Measurements from ENCODE around the gene LARP1. TPM values are rescaled to one million over a fixed set of nuclear protein-coding genes. Genes with fewer than 3 reads are reported as not detected.

LARP1 gene
- total RNA-seq, 4 donors from 2014 or later = 109 to 192 (median 133) TPM

DNA sequence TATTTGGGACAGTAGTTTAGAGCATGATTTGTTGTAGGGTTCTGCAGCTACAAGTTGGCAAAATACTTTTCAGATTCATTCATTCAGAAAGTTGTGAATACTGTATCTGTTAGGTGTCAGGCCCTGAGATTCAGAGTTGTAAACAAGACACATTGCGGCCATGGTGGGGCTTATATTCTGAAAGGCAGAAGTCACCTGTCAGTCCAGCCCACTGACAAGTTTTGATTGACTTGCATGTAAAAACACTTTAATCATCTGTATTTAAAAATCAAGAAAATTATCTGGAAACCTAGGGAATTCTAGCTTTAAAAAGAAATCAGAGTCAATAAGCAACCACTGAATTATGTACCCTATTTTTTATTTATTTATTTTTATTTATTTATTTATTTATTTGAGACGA lies 13.0 kb downstream of the LARP1 start:
- TF ChIP-seq, protein P1, sequence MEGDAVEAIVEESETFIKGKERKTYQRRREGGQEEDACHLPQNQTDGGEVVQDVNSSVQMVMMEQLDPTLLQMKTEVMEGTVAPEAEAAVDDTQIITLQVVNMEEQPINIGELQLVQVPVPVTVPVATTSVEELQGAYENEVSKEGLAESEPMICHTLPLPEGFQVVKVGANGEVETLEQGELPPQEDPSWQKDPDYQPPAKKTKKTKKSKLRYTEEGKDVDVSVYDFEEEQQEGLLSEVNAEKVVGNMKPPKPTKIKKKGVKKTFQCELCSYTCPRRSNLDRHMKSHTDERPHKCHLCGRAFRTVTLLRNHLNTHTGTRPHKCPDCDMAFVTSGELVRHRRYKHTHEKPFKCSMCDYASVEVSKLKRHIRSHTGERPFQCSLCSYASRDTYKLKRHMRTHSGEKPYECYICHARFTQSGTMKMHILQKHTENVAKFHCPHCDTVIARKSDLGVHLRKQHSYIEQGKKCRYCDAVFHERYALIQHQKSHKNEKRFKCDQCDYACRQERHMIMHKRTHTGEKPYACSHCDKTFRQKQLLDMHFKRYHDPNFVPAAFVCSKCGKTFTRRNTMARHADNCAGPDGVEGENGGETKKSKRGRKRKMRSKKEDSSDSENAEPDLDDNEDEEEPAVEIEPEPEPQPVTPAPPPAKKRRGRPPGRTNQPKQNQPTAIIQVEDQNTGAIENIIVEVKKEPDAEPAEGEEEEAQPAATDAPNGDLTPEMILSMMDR (IDR thresholded peaks at IDR 0.05) = no peak
- TF ChIP-seq POLR2A (IDR thresholded peaks at IDR 0.05) = no peak
- no peaks in the 10 kb centered on the region for H3K9me3 ChIP-seq
- intact Hi-C loops (cut with DNase I) = no loop called here
- WGBS, 2 donors = 96 to 99% methylated on average over 2 of the region's 2 CpGs
- H3K4me3 ChIP-seq (replicated peaks in 1 of 3) = no peak overlapping the region
- DNase-seq = no peak
- no peaks in the 10 kb centered on the region for H3K36me3 ChIP-seq
- H3K27ac ChIP-seq = no peak overlapping the region
- peaks cover 50 to 80% of the 10 kb centered on the region in 2 donors for H3K4me1 ChIP-seq
- H3K27me3 ChIP-seq = no peaks in the 10 kb centered on the region

GRCh38 chr5:154770111-154770510 lies 14.9 kb downstream of the LARP1 start:
- H3K9me3 ChIP-seq = no peaks in the 10 kb centered on the region
- H3K27ac ChIP-seq = peak overlapping the region; percentile 36 to 81 (median 72)
- no peaks in the 10 kb centered on the region for H3K27me3 ChIP-seq
- no peak for TF ChIP-seq POLR2A (IDR thresholded peaks at IDR 0.05)
- TF ChIP-seq, protein P1 (IDR thresholded peaks at IDR 0.05) = no peak
- peaks cover 69 to 93% of the 10 kb centered on the region in 2 donors for H3K4me1 ChIP-seq
- no peaks in the 10 kb centered on the region for H3K36me3 ChIP-seq
- H3K4me3 ChIP-seq (replicated peaks in 1 of 3) = no peak overlapping the region
- WGBS, 2 donors = 63 to 64% methylated on average over 2 of the region's 2 CpGs
- intact Hi-C loops (cut with DNase I) = no loop called here
- no peak for DNase-seq

DNA sequence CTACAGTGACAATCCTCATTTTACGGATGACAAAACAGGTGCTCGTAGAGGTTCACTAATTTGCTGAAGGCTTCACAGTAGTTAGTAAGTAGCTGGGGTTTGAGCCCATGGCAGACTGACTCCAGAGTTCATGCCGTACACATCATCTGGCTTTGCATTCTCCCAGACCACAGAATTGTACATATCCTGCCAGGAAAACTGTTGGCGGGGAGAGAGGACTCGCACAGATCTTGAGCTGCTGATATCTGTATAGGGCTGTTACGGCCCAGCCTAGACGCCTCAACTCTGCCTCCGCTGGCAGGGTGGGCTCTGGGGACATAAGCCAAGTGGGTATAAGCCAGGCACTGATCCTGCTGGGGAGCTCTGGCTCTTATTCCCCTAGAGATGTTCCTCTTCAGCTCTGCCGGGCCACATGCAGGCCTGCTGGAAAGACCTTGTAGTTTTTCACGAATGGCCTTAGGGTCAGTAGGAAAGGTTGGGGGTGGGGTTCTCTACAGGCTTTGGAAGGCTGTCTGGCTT lies 16.3 kb downstream of the LARP1 start:
- intact Hi-C loops (cut with DNase I) = no loop called here
- H3K4me3 ChIP-seq (replicated peaks in 1 of 3) = peak overlapping the region in 1 of 3 donors; percentile 5
- TF ChIP-seq, protein P1 (IDR thresholded peaks at IDR 0.05) = no peak
- no peak for TF ChIP-seq POLR2A (IDR thresholded peaks at IDR 0.05)
- peak overlapping the region; percentile 72 to 81 (median 81) for H3K27ac ChIP-seq
- H3K36me3 ChIP-seq = no peaks in the 10 kb centered on the region
- no peaks in the 10 kb centered on the region for H3K27me3 ChIP-seq
- peaks cover 74 to 93% of the 10 kb centered on the region in 2 donors for H3K4me1 ChIP-seq
- WGBS, 2 donors = 23 to 27% methylated on average over 10 of the region's 10 CpGs
- peak in 1 of 2 donors; percentile 24 for DNase-seq
- H3K9me3 ChIP-seq = no peaks in the 10 kb centered on the region

DNA sequence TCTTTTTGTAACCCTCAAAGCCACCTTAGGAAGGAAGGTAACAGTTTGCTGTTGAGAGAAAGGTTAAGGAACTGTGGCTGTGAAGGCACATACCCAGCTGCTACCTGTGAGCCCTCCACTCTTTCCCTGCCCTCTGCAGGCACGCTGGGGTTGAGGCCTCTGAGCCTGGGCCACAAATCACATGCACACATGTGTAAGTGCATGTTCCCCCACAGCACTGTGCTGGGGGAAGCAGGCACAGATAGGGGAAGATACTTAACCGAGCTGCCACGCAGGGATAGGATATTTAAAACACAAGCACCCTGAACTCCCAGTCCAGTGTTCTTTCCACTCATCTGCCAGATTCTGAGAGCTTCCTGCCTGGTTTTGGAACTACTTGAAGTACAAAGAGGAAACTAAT lies 18.1 kb downstream of the LARP1 start:
- H3K4me3 ChIP-seq (replicated peaks in 1 of 3) = no peak overlapping the region
- H3K27ac ChIP-seq = peak overlapping the region in 1 of 3 donors; percentile 6
- no peaks in the 10 kb centered on the region for H3K27me3 ChIP-seq
- peaks cover 66 to 87% of the 10 kb centered on the region in 2 donors for H3K4me1 ChIP-seq
- H3K9me3 ChIP-seq = no peaks in the 10 kb centered on the region
- H3K36me3 ChIP-seq = no peaks in the 10 kb centered on the region
- intact Hi-C loops (cut with DNase I) = no loop called here
- DNase-seq = no peak
- TF ChIP-seq, protein P1 (IDR thresholded peaks at IDR 0.05) = no peak
- TF ChIP-seq POLR2A (IDR thresholded peaks at IDR 0.05) = no peak
- WGBS, 2 donors = 42 to 57% methylated on average over 3 of the region's 3 CpGs

DNA sequence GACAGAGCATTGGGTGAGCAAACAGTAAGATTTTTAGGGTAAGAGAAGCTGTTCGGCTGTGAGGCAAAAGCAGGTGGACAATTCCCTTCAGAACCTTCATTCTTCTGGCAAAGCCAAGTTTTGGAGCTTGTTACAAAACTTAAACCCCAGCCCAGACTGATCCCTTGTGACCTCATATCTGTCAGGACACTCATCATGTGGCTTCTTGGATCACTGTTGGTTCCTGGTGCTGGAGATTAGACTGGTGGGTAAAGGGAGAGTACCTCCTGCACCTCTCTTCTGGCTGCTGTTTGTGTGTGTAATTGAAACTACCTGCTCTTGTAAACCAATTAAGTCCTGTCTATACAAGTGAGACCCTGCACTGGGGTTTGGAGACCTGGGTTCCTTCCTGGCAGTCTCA lies 21.0 kb downstream of the LARP1 start:
- no peak for TF ChIP-seq POLR2A (IDR thresholded peaks at IDR 0.05)
- TF ChIP-seq, protein P1 (IDR thresholded peaks at IDR 0.05) = no peak
- peaks cover 55 to 89% of the 10 kb centered on the region in 2 donors for H3K4me1 ChIP-seq
- no peaks in the 10 kb centered on the region for H3K27me3 ChIP-seq
- no peaks in the 10 kb centered on the region for H3K9me3 ChIP-seq
- H3K4me3 ChIP-seq (replicated peaks in 1 of 3) = no peak overlapping the region
- no peak for DNase-seq
- no peak overlapping the region for H3K27ac ChIP-seq
- 87 to 95% methylated on average over 1 of the region's 1 CpG for WGBS, 2 donors
- no peaks in the 10 kb centered on the region for H3K36me3 ChIP-seq
- intact Hi-C loops (cut with DNase I) = no loop called here
